ENCODE measurements around the gene GNG4.

Gene GNG4

DNA sequence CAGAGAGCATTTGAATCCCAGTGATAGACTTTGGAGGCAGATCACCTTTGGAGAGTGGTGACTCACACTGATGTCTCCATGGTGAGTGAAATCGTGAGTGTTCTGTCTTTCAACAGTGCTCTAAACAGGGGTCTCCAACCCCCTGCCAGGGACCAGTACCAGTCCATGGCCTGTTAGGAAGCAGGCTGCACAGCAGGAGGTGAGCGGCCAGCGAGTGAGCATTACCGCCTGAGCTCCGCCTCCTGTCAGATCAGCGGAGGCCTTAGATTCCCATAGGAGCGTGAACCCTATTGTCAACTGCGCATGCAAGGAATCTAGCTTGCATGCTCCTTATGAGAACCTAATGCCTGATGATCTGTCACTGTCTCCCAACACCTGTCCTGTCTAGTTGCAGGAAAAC, 83.5 kb downstream of the GNG4 start:
- ChIA-PET POLR2A (no interaction called here), CTCF (interaction anchor here (1.2 kb wide), 1 partner anchor 26 kb away, joined by 4 read pairs; no protein-coding TSS in a partner anchor)
- no peak for DNase-seq (ENCODE audit: extremely low spot score)
- TF ChIP-seq CTCF (IDR thresholded peaks at IDR 0.05; ENCODE audit: control extremely low read depth, extremely low read depth, low read depth, missing control alignments): no peak

- CTCF ChIA-PET: interaction anchor here (1.1 to 1.5 kb wide), 2 partner anchors 9 to 432 kb away, joined by 3 read pairs; no protein-coding TSS in a partner anchor
- DNase-seq (ENCODE audit: extremely low spot score): no peak
- POLR2A ChIA-PET: no interaction called here
- no peak for TF ChIP-seq CTCF (IDR thresholded peaks at IDR 0.05; ENCODE audit: control extremely low read depth, extremely low read depth, low read depth, missing control alignments)
Observed at GRCh38 chr1:235563513-235564061, 86.0 kb downstream of the GNG4 start.

GRCh38 chr1:235562589-235562988, 87.0 kb downstream of the GNG4 start:
- CTCF ChIA-PET: interaction anchor here (1.5 kb wide), 1 partner anchor 8 kb away, joined by 3 read pairs; no protein-coding TSS in a partner anchor
- TF ChIP-seq CTCF (IDR thresholded peaks at IDR 0.05; ENCODE audit: control extremely low read depth, extremely low read depth, low read depth, missing control alignments): no peak
- POLR2A ChIA-PET: no interaction called here
- DNase-seq (ENCODE audit: extremely low spot score): no peak

GRCh38 chr1:235558621-235559169, 90.9 kb downstream of the GNG4 start:
- ChIA-PET POLR2A (no interaction called here), CTCF (no interaction called here)
- no peak for DNase-seq (ENCODE audit: extremely low spot score)
- TF ChIP-seq CTCF (IDR thresholded peaks at IDR 0.05; ENCODE audit: control extremely low read depth, extremely low read depth, low read depth, missing control alignments): no peak

GRCh38 chr1:235557495-235557894, 92.1 kb downstream of the GNG4 start:
- ChIA-PET CTCF (interaction anchor here (0.9 to 1.7 kb wide), 5 partner anchors 9 to 415 kb away, joined by 3 to 7 read pairs (median 3); no protein-coding TSS in a partner anchor), POLR2A (no interaction called here)
- no peak for TF ChIP-seq CTCF (IDR thresholded peaks at IDR 0.05; ENCODE audit: control extremely low read depth, extremely low read depth, low read depth, missing control alignments)
- no peak for DNase-seq (ENCODE audit: extremely low spot score)

GRCh38 chr1:235556807-235557206, 92.8 kb downstream of the GNG4 start:
- no peak for DNase-seq (ENCODE audit: extremely low spot score)
- POLR2A ChIA-PET: no interaction called here
- CTCF ChIA-PET: interaction anchor here (0.9 to 1.7 kb wide), 5 partner anchors 9 to 415 kb away, joined by 3 to 7 read pairs (median 3); no protein-coding TSS in a partner anchor
- no peak for TF ChIP-seq CTCF (IDR thresholded peaks at IDR 0.05; ENCODE audit: control extremely low read depth, extremely low read depth, low read depth, missing control alignments)

All from GM10248 (cell line).